GM12872 (cell line): Measurements from ENCODE around the gene KIAA1671.

Experiments
- CTCF ChIP-seq: IDR thresholded peaks from 3 replicates; pipeline ENCODE4 v1.5.1; 2011; ENCODE audit warnings: low read depth, mild to moderate bottlenecking, low read length, moderate library complexity; ENCODE audit not compliant: insufficient read depth

The KIAA1671 gene

GRCh38 chr22:25206998-25207397 is 254.5 kb downstream of the KIAA1671 start:
- no peak for TF ChIP-seq CTCF

- TF ChIP-seq CTCF, result no peak
Observed at GRCh38 chr22:25207553-25208157, 255.1 kb downstream of the KIAA1671 start.

GRCh38 chr22:25208328-25208727 is 255.8 kb downstream of the KIAA1671 start:
- no peak for TF ChIP-seq CTCF

- no peak for TF ChIP-seq CTCF
Observed at GRCh38 chr22:25208743-25209505, 256.4 kb downstream of the KIAA1671 start.

GRCh38 chr22:25210793-25211192 is 258.3 kb downstream of the KIAA1671 start:
- TF ChIP-seq CTCF, result no peak

- TF ChIP-seq CTCF, result no peak
Observed at GRCh38 chr22:25212337-25212736, 259.8 kb downstream of the KIAA1671 start.

- TF ChIP-seq CTCF, result no peak
Observed at GRCh38 chr22:25213221-25213620, 260.7 kb downstream of the KIAA1671 start.
